GM19238 (cell line): ENCODE results near the gene TIMM13.
"Not testable (repeated sequence)": the region's sequence is repeated elsewhere in the genome, so short reads cannot be mapped to it uniquely, and the experiment has no call there.

Source experiments
- DNase-seq: peaks from one replicate; pipeline ENCODE4 v3.0.0; 2011; ENCODE audit warnings: low spot score; ENCODE audit not compliant: insufficient read length

TIMM13 gene

GRCh38 chr19:2415281-2415972 is 12.0 kb downstream of the TIMM13 start:
- no peak for DNase-seq

GRCh38 chr19:2413629-2414028 is 13.8 kb downstream of the TIMM13 start:
- DNase-seq, result no peak

GRCh38 chr19:2413159-2413558 is 14.2 kb downstream of the TIMM13 start:
- no peak for DNase-seq

GRCh38 chr19:2412449-2412848 is 14.9 kb downstream of the TIMM13 start:
- no peak for DNase-seq

DNA sequence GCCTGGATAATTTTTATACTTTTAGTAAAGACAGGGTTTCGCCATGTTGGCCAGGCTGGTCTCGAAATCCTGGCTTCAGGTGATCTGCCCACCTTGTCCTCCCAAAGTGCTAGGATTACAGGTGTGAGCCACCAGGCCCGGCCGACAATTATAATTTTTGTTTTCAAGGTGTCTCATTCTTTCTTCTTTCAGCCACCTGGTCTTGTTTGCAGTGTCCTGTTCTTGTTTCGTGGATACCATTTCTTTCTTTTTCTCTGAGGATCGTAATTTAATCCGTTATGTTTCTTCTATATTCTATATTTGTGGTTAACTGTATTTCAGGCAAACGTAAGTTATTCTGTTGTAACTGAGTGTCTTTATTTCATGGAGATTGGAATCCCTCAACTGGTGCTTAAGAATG is 15.7 kb downstream of the TIMM13 start:
- DNase-seq, result no peak

- DNase-seq, result no peak
Measured at GRCh38 chr19:2410023-2410422, 17.4 kb downstream of the TIMM13 start.

GRCh38 chr19:2409352-2409912 is 18.0 kb downstream of the TIMM13 start:
- DNase-seq, result no peak

- DNase-seq, result no peak
Measured at GRCh38 chr19:2408247-2408646, 19.1 kb downstream of the TIMM13 start.

DNA sequence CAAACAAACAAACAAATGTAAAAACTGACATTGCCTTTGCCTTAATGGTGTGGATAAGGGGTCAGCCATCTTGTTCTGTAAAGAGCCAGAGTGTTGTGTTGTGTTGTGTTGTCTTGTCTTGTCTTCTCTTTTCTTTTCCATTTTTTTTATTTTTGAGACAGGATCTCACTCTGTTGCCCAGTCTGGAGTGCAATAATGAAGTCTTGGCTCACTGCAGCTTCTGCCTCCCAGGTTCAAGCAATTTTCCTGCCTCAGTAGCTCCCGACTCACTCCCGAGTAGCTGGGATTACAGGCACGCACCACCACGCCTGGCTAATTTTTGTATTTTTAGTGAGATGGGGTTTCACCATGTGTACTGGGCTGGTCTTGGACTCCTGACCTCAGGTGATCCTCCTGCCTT is 27.8 kb downstream of the TIMM13 start:
- DNase-seq, result no peak

- DNase-seq, result no peak
Measured at GRCh38 chr19:2398735-2399305, 28.6 kb downstream of the TIMM13 start.

DNA sequence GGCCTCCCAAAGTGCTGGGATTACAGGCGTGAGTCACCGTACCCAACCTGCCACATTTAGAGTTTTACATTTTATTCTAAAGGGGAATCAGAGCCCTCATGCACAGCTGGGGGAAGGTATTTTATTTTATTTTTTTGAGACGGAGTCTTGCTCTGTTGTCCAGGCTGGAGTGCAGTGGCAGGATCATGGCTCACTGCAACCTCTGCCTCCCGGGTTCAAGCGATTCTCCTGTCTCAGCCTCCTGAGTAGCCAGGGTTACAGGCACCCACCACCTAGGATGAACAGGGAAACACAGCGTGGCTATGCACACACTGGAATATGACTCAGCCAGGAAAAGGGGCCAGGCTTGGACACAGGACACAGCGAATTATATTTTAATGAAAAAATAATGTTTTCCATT is 30.2 kb downstream of the TIMM13 start:
- not testable (repeated sequence) for DNase-seq

GRCh38 chr19:2395293-2395829 is 32.0 kb downstream of the TIMM13 start:
- DNase-seq, result not testable (repeated sequence)

GRCh38 chr19:2394442-2395292 is 32.7 kb downstream of the TIMM13 start:
- no peak for DNase-seq

GRCh38 chr19:2394054-2394441 is 33.3 kb downstream of the TIMM13 start:
- no peak for DNase-seq

- not testable (repeated sequence) for DNase-seq
Measured at GRCh38 chr19:2392899-2393298, 34.5 kb downstream of the TIMM13 start.

DNA sequence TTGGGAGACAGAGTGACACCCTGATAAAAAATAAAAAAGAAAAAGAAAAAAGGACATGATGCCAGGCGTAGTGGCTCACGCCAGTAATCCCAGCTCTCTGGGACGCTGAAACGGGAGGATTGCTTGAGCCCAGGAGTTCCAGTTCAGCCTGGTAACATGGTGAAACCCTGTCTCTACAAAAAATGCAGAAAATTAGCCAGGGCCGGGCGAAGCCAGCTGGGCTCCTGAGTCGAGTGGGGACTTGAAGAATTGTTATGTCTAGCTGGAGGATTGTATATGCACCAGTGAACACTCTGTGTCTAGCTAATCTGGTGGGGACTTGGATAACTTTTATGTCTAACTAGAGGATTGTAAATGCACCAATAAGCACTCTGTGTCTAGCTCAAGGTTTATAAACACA is 35.0 kb downstream of the TIMM13 start:
- no peak for DNase-seq

DNA sequence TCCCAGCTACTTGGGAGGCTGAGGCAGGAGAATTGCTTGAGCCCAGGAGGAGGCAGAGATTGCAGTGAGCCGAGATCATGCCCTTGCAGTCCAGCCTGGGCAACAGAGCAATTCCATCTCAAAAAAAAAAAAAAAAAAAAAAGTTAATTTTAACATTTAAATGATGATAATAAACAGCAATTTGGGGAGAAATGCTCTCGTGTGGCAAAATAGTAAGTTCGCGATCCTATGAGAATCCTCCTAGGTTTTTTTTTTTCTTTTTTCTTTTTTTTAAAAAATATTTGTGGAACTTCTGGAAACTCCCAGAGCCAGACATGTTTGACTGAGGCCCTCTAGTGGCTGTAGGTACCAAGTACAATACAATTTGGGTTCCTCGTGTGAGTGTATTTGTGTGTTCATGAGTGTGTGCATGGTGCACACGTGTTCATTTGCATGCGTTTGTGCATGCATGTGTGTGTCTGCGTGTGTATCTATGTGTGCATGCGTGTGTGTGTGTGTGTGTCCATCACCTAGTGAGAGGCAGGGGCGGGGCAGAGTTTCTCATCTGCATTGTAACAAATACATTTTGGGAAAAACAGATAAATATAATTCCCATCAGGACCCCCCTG is 36.2 kb downstream of the TIMM13 start:
- DNase-seq, result peak; percentile 46

DNA sequence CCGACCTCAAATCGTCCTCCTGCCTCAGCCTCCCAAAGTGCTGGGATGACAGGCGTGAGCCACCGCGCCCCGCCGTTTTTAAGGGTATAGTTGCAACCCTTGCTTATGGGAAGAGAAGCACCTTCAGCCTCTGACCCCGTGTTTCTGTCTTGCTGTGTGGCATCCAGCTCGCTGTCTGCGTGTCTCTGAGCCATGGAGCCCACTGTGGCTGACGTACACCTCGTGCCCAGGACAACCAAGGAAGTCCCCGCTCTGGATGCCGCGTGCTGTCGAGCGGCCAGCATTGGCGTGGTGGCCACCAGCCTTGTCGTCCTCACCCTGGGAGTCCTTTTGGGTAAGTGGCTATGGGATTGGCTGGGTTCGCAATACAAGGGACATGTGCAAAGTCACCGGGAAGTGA is 37.8 kb downstream of the TIMM13 start:
- DNase-seq, result no peak

- no peak for DNase-seq
Measured at GRCh38 chr19:2387367-2388288, 39.8 kb downstream of the TIMM13 start.

DNA sequence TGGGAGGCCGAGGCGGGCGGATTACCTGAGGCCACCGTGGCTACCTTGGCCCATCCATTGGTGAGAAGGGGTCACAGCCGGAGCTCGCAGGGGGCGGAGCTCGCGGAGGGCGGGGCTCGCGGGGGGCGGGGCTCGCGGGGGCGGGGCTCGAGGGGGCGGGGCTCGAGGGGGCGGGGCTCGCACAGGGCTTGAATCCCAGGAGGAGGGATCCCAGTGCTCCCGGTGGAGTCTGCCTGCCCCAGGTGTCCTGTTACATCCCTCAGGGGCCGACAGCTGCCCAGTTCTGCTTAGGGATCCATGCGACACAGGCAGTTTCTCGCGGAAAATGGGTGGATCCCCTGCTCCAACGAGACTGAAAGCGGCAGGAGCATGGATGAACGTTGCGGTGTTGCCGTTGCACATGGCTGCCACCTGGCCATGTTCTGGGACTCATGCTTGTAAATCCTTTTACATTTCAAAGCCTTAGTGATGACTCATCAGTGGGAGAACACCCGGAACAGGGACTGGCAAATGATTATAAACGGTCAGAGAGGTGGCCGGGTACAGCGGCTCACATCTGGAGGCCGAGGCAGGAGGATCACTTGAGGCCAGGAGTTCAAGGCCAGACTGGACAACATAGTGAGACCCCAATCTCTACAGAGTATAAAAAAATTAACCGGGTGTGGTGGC is 42.2 kb downstream of the TIMM13 start:
- no peak for DNase-seq
